ENCODE results near the gene ACSL4.
A peak's percentile ranks its signal among the peaks of the same experiment; 100 is the strongest.
"Not testable (repeated sequence)": the region's sequence is repeated elsewhere in the genome, so short reads cannot be mapped to it uniquely, and the experiment has no call there.

Gene ACSL4

DNA sequence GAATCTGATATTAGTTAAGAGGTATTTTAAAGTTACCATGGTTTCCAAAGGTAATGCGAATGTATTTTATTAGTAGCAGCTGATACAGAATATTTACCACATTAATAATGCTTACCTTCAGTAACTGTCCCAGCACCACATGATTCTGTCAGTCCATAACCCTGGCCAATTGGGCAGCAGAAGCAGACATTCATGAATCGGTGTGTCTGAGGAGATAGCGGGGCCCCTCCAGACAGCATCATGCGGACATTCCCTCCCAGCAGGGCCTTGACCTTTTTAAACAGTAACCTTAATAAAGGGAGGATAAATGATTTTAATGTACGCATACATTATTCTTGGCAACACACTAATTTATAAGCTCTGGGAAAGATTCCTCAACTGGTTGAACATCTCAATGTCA, 65.1 kb downstream of the ACSL4 start:
- no peak for DNase-seq (ENCODE audit: low spot score)

DNA sequence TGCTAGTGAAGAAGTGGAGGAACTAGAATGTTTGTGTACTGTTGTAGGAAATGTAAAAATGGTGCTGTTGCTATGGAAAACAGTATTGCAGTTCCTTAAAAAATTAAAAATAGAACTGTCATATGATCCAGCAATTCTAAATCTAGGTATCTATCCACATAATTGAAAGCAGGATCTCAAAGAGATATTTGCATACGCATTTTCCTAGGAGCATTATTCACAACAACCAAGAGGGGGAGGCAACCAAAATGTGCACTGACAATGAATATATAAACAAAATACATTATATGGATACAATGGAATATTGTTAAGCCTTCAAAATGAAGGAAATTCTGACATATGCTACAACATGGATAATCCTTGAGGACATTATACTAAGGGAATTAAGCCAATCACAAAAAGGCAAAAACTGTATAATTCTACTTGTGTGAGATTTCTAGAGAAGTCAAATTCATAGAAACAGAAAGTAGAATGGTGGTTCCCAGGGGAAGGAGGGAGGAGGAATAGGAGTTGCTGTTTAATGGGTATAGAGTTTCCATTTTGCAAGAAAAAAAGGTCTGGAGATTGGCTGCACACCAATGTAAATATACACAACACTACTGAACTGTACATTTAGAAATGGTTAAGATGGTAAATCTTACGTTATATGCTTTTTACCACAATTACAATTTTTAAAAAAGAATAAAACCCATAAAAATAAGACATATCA, 72.5 kb downstream of the ACSL4 start:
- no peak for DNase-seq (ENCODE audit: low spot score)

DNA sequence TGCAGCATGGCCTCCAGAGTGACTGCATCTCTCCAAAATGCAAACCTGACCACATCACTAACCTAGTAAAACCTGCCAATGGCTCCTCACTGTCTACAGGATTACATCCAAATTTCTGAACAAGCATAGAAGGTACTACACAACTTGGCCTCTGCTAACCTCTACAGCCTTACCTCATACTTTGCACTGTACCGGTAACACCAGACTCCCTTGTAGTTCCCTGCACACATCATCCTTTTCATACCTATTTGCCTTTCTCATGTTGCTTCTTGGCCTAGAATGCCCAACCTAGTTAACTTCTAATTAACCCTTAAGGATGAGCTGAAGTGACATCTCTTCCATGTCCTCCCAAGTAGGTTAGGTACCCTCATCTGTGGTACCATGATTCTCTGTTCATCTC, 74.7 kb downstream of the ACSL4 start:
- no peak for DNase-seq (ENCODE audit: low spot score)

- DNase-seq (ENCODE audit: low spot score) = not testable (repeated sequence)
Observed at GRCh38 chrX:109657364-109657763, 75.7 kb downstream of the ACSL4 start.

DNA sequence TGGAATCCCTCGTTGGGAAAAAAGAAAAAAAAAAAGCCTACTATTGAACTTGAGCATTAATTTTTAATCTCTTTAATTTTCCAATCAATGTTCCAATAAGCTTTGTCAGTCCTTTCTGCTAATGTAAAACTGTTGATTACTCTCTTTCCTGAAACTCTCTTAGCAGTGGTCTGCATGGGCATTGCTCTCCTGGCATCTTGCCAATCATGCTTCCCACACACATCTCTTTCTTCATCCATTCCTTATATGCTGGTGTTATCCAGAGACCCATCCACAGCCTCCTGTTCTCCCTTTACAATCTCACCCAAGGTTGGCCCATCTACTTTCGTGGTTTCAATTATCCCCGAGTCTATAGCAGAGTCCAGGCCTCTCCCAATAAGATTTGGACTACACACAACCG, 76.3 kb downstream of the ACSL4 start:
- DNase-seq (ENCODE audit: low spot score) = no peak

DNA sequence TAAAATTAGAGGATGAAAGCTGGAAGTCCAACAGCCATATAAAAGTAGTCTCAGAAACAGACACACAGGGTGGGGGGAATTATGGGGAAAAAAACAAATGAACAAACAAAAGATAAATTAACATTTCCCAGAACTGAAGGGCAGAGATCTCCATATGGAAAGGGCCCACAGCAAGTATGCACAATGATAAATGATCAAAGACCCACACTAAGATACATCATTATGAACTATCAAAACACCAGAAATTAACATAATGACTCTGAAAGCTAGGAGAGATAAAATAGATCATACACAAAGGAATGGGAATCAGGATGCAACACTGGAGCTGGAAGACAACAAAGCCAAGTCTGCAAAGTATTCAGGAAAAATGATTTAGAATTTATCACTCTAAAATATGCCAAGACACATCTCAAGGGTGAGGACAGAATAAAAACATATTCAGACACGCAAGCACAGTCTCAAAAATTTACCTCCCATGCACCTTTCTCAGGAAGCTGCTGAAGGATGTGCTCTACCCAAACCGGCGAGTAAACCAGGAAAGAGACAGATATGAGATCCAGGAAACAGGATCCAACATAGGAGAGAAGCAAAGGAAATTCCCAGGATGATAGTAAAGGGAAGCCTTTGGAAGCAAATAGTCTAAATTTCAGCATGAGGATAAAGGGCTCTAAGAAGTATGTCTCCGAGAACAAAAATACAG, 77.4 kb downstream of the ACSL4 start:
- no peak for DNase-seq (ENCODE audit: low spot score)

DNA sequence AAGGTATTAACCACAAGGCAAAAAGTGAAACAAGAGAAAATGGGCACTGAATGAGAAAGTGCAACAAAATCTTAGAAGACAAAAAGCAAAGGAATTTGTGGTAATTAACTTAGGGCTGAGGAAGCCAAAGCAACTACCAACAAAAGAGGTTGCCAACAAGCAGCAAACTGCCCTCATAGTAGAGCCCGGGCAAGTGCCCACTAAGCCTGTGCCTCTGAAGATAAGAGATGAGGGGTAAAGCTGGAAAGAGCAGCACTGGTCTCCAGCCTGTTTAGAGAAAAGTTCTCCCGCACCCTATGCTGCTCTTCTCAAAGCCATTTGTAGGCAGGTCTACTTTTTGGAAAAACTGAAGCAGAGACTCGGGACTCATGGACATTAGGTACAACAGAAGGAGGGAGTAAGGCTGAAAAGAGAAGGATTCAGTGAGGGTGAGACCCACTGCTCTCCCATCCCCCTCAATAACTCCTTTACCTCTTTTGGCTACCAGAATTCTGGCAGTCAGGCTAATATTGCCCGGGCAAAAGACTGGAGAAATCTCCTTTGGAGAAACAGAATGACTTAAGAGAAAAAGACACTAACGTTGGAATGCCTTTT, 78.4 kb downstream of the ACSL4 start:
- DNase-seq (ENCODE audit: low spot score) = no peak

- DNase-seq (ENCODE audit: low spot score) = not testable (repeated sequence)
Observed at GRCh38 chrX:109644671-109645070, 88.4 kb downstream of the ACSL4 start.

GRCh38 chrX:109643687-109644086, 89.4 kb downstream of the ACSL4 start:
- DNase-seq (ENCODE audit: low spot score) = no peak

DNA sequence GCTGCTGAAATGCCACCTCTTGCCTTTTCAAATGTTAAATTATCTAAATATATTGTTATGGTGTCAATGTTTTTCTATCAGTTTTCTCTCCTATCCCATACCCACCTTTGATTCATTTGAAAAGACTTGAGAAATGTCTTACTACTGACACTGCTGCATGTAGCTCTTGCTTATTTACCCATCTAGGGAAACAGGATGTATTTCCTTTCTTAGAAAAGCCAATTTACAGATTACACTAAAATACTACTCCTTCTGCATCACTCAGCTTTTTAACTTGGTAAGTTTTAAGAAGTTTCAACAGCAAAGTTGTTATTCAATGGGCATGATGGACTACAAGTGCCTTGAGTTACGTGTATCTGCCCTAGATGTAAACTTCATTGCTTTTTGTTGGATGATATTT, 94.9 kb downstream of the ACSL4 start:
- no peak for DNase-seq (ENCODE audit: low spot score)

- not testable (repeated sequence) for DNase-seq (ENCODE audit: low spot score)
Observed at GRCh38 chrX:109637477-109637876, 95.6 kb downstream of the ACSL4 start.

GRCh38 chrX:109635146-109635545, 97.9 kb downstream of the ACSL4 start:
- no peak for DNase-seq (ENCODE audit: low spot score)

GRCh38 chrX:109632906-109633504, 100.1 kb downstream of the ACSL4 start:
- peak; percentile 26 for DNase-seq (ENCODE audit: low spot score)

DNA sequence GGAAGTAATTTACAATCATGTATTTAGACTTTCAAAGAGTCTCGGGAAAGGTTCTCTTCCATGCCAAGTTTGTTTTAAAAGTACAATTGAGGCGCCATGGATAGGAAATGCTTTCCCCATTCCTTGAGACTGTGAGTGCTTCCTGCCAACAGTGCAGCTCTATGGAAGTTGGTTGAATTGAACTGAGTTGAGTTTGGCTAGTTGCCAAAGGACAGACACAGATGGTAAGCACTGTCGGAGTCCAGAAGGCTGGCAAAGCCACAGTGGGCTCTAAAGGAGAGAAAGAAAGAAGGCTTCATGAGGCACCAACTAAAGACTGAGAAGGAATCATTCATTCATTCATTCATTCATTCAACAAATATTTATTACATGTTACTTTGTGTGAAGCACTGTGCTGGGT, 103.7 kb downstream of the ACSL4 start:
- DNase-seq (ENCODE audit: low spot score) = peak; percentile 52

DNA sequence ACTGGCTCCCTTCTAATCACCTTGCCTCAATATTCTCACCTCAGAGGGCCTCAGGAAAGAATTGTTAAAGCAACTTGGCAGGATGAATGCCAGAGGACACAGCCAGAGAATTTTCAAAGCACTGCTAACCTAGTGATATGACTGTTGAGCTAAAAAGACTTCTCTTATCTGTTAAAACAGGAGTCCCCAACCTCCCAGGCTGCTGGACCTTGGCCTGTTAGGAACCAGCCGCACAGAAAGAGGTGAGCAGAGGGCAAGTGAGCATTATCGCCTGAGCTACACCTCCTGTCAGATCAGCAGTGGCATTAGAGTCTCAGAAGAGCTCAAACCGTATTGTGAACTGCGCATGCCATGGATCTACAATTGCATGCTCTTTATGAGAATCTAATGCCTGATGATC, 106.4 kb downstream of the ACSL4 start:
- no peak for DNase-seq (ENCODE audit: low spot score)

DNA sequence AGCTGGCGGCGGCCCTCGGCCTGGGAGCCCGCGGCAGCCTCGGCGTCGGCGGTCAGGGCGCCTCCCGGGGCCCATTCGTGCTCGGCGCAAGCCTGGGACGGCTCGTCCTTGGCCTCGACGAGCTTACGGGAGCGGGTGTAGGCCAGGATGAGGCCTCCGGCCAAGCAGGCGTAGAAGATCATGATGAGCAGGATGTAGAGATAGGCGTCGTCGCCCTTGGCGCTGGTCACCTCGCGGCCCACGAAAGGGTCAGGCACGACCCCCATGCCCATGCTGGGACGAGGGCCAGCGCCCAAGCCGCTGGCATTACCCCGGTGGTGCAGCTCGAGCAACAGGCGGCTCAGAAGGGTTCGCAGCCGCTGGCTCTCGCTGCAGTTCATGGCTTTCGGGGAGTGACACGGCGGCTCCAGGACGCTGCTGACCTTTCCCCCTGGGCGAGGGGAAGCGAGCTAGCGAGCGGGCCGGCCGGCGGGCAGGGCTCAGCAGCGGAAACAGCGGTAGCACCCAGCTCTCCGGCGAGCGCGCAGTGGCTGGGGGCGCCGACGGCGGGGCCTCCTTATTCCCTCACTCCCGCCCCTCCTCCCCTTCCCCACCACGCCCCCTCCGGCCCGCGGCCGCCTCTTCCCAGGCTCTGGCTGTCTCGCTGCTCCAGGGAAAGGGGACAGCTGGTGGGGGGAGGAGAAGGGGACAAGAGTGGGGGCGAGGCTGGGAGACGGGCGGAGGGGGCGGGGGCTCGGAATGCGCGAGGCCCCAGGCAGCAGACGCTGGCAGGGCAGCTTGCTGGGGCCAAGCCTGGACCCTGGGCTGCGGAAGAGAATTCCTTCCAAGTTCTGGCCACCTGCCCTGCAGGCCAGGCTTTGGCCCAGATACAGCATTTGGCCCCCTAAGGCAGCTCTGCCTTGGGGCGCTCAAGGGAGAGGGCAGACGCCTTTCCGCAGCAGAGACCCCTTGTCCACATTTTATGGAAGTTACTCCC, 108.1 kb downstream of the ACSL4 start, which contains the start of gene KCNE5:
TSS of gene KCNE5 (minus strand) at position 532 of the 976 bp plus-strand sequence. CDS start at position 380, 152 bp downstream.
- no peak for DNase-seq (ENCODE audit: low spot score)

DNA sequence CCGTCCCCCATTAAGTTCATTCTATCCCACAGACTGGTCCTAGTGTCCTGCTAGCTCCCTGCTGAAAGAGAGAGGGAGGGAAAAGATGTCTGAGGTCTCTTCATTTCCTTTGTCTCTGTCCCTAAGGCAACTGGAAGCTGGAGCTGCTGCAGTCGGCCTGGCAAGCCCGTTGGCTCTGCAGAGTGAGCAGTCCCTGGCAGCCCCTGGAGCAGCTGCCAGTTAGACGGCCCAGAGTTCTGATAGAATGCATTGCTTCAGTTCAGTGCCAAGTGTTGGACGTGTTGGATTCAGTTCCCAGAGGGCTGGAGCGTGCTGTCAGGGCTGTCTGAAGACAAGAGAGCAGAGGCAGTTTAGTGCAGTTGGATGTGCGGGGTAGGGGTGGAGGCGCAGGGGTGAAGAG, 109.1 kb downstream of the ACSL4 start:
- DNase-seq (ENCODE audit: low spot score) = peak; percentile 26

DNA sequence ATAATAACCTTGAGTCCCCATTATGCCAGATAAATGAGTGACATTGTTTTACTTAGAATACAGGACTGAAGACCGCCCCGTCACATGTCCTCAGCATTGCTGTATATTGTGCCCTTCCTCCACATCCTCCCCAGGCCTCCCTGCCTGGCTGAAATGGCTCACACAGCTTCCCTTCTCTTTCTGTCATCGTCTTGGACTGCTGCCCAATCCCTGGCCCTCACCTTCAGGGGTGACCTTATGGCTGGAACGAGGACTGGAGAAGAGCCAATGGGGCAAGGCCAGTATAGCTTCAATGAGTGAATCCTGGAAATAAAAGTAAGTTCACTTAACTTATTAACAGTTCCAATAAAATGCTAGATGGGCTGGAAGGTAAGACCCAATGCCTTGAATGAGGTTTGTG, 110.8 kb downstream of the ACSL4 start:
- DNase-seq (ENCODE audit: low spot score) = no peak

DNA sequence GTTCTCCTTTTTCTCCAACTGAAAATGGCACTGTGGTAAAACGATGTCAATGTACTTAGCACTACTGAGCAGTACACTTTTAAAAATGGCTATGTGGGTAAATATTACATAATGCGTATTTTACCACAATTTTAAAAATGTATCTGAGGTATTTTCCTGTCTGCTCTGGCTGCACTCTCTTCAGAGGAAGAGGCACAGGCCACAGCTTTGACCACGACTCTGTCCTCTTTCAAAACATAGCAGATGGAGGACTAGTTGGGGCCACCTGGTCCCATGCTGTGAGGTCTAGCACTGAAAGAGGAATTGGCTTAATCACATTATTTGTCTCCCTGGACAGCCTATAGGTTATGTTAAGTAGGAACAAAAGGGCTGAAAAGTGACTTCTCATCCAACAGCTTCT, 113.3 kb downstream of the ACSL4 start:
- no peak for DNase-seq (ENCODE audit: low spot score)

GRCh38 chrX:109614951-109615350, 118.1 kb downstream of the ACSL4 start:
- DNase-seq (ENCODE audit: low spot score) = no peak

GRCh38 chrX:109601486-109601885, 131.6 kb downstream of the ACSL4 start:
- no peak for DNase-seq (ENCODE audit: low spot score)

DNA sequence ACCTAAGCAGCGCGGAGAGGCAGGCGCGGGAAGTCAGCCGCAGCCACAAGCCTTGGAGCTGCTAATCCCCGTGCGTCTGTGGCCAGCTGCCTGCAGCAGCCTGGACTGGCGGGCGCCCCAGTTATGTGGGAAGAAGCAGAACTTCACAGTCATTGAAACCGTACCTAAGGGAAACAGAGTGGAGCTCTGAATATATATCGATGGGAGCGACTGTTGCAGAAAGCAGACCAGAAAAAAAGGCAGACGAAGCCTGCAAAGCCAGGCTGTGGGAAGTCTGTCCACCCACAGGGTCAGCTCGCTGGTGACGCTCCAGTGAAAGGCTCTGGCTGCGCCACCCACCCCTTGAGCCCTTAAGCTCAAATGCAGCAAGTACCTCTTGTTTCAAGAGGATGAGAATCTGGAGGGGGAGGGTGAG, 132.8 kb downstream of the ACSL4 start:
- DNase-seq (ENCODE audit: low spot score) = peak; percentile 3

All from pons (tissue), 1 donor.